ENCODE data around the gene TAOK3.

DNA sequence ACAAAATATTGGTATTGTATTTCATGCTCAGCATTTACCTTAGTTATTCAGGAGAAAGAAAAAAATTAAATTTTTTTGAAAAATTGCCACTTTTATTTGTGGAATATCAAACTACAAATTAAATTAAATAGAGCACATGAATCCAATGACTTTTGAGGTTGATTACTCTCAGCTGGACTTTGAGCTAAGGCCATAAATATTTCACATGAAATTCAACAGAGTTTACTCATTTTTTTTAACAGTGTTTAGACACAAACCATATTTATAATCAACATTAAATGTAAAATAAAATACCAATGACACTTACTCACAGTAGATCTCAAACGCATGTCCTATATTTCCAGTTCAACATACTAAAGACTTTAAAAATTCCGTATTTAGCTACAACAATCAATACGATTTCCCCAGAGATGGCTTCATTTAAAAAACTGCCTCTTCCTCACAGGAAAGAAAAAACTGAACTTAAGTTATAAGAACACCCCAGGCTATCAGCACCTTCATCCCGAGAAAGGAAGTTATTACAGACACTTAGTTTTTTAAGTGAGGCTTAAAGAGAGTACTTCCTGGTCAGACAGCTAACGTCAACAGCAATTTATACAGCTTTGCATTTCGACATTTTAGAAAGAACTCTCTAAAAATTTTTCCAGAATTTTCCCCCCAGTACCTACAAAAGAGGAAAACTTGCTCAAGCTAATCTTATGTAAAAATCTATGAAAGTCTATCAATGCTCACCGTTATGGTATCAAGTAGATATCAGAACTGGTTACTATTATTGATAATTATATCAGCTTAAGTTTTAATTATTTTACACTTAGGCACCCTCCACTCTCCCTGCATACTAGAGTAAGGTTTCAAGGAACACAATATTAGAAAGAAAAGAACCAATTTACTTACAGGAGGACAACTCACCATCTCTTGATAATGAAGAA lies 13.8 kb downstream of the TAOK3 start:
- TF ChIP-seq EZH2 (IDR thresholded peaks at IDR 0.05; ENCODE audit: borderline replicate concordance, low read length), result no peak
- TF ChIP-seq, protein P1, sequence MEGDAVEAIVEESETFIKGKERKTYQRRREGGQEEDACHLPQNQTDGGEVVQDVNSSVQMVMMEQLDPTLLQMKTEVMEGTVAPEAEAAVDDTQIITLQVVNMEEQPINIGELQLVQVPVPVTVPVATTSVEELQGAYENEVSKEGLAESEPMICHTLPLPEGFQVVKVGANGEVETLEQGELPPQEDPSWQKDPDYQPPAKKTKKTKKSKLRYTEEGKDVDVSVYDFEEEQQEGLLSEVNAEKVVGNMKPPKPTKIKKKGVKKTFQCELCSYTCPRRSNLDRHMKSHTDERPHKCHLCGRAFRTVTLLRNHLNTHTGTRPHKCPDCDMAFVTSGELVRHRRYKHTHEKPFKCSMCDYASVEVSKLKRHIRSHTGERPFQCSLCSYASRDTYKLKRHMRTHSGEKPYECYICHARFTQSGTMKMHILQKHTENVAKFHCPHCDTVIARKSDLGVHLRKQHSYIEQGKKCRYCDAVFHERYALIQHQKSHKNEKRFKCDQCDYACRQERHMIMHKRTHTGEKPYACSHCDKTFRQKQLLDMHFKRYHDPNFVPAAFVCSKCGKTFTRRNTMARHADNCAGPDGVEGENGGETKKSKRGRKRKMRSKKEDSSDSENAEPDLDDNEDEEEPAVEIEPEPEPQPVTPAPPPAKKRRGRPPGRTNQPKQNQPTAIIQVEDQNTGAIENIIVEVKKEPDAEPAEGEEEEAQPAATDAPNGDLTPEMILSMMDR (conservative IDR thresholded peaks at IDR 0.05 in 1 of 2, IDR thresholded peaks at IDR 0.05 in 1 of 2; ENCODE audit: extremely low read depth in 1 of 2, insufficient read depth in 1 of 2, low read depth in 1 of 2, low read length in 2 of 2), result no peak
